PC-3 (cell line): ENCODE results near the gene IL20.

ENCODE experiments used
- CTCF ChIP-seq: fragments of 300-600 bp; sonication (generic); conservative IDR thresholded peaks from 2 replicates; pipeline ENCODE4 v1.5.1; 2017; ENCODE audit warnings: antibody characterized with exemption, low read depth, mild to moderate bottlenecking, low read length
- EZH2phosphoT487 ChIP-seq: fragments of 300-600 bp; sonication (generic); IDR thresholded peaks from 2 replicates; pipeline ENCODE4 v1.6.1; 2018; ENCODE audit warnings: mild to moderate bottlenecking, antibody characterized with exemption, low read length, borderline replicate concordance

GRCh38 chr1:206828061-206828460, 37.4 kb upstream of the IL20 start:
- TF ChIP-seq CTCF (no peak), EZH2phosphoT487 (no peak)
